ENCODE measurements around the gene FBXL13.
"Not testable (repeated sequence)": the region's sequence is repeated elsewhere in the genome, so short reads cannot be mapped to it uniquely, and the experiment has no call there.

The FBXL13 gene

DNA sequence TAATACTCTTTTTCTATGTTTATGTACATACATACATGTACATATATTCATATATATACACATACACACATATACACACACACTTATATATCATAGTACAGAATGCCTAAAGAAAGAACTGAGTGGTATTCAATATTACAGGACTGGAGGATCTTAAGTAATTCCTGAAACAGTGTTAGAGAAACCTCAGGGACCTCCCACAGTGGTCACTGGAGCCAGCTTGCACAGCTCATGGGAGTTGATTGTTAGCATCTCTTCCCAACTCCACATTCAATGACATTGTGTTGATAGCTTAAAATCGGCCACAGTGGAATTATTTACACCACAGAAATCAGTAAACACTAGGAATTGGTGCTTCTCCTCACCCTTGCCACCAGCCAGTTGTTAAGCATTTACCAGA, 155.8 kb downstream of the FBXL13 start:
- no peaks in the 10 kb centered on the region for H3K9me3 ChIP-seq (ENCODE audit: control insufficient read depth in 2 of 2, low read length in 2 of 2)
- H3K27me3 ChIP-seq (ENCODE audit: control insufficient read depth in 1 of 2, insufficient read depth in 2 of 2, low read length in 2 of 2) = no peaks in the 10 kb centered on the region
- no peaks in the 10 kb centered on the region for H3K36me3 ChIP-seq (ENCODE audit: control insufficient read depth in 2 of 2, insufficient read depth in 2 of 2, low read length in 2 of 2)
- no peaks in the 10 kb centered on the region for H3K4me1 ChIP-seq (ENCODE audit: control insufficient read depth, insufficient read depth, low read length)
- H3K27ac ChIP-seq (ENCODE audit: low read length) = no peak overlapping the region
- H3K4me3 ChIP-seq (ENCODE audit: low read length in 2 of 2) = no peak overlapping the region
- no peak overlapping the region for H3K9ac ChIP-seq (ENCODE audit: low read length in 2 of 2)

DNA sequence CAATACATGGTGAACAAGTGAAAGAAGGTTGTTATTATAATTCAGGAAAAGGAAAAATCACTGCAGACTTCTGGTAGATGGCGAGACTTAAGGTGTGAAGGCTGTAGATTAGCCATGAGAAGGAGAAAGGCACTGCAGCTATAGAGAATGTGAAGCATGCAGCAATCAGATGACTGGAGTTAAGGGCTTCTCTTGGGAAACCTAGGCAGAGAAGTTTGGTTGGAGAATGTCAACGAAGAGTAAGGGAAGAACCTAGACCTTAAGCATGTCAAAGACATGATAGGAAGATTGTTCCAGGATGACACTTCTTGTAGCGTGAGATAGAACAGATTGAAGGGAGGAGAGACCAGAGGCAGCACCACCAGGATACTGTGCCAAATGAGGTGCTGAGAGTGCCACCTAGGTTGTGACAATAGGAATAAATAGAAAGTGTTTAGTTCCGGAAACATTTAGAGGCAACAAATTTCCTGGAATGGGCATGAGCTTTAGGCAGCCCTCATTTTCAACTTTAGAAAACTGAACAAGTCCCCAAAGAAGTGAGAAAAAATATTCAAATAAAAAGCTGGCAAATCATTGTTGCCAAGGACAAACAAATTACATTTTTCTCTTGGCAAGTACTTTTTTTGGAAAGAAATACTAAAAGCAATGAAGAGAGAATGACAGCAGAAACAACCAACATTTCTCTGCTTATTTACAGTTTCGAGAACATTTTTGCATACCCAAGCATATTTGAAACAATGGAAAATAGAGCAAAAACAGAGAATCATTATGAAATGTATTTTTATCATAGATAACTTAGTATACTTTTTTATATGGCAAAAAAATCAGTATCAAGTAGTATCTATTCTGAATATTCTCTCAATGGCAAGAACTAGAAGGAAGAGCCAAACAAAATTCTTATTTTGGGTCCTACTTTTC, 156.9 kb downstream of the FBXL13 start:
- Histone ChIP-seq H3K27me3 (ENCODE audit: control insufficient read depth in 1 of 2, insufficient read depth in 2 of 2, low read length in 2 of 2) (no peaks in the 10 kb centered on the region), H3K27ac (ENCODE audit: low read length) (no peak overlapping the region), H3K9me3 (ENCODE audit: control insufficient read depth in 2 of 2, low read length in 2 of 2) (no peaks in the 10 kb centered on the region), H3K4me1 (ENCODE audit: control insufficient read depth, insufficient read depth, low read length) (peaks cover 1% of the 10 kb centered on the region), H3K36me3 (ENCODE audit: control insufficient read depth in 2 of 2, insufficient read depth in 2 of 2, low read length in 2 of 2) (no peaks in the 10 kb centered on the region), H3K4me3 (ENCODE audit: low read length in 2 of 2) (no peak overlapping the region), H3K9ac (ENCODE audit: low read length in 2 of 2) (no peak overlapping the region)

DNA sequence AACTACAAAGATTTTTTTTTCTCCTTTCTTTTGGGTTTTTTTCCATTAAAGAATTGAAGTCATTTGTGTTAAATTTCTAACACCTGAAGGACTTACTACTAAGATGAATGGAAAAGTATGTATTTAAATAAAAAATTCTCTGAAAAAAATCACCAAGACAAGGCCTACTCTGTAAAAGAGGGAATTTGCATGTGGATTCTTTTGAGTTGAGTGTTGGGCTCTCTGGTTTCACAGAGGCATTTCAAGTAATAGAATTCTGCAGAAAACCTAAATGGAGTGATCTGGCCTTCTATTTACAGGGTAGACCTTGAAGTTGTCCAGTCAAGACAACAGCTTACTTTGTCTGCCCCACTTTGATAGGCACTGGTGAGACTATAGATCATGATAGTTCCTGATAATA, 157.7 kb downstream of the FBXL13 start:
- Histone ChIP-seq H3K27me3 (ENCODE audit: control insufficient read depth in 1 of 2, insufficient read depth in 2 of 2, low read length in 2 of 2) (no peaks in the 10 kb centered on the region), H3K36me3 (ENCODE audit: control insufficient read depth in 2 of 2, insufficient read depth in 2 of 2, low read length in 2 of 2) (no peaks in the 10 kb centered on the region), H3K27ac (ENCODE audit: low read length) (no peak overlapping the region), H3K4me1 (ENCODE audit: control insufficient read depth, insufficient read depth, low read length) (peaks cover 3% of the 10 kb centered on the region), H3K9me3 (ENCODE audit: control insufficient read depth in 2 of 2, low read length in 2 of 2) (no peaks in the 10 kb centered on the region), H3K4me3 (ENCODE audit: low read length in 2 of 2) (no peak overlapping the region), H3K9ac (ENCODE audit: low read length in 2 of 2) (no peak overlapping the region)

DNA sequence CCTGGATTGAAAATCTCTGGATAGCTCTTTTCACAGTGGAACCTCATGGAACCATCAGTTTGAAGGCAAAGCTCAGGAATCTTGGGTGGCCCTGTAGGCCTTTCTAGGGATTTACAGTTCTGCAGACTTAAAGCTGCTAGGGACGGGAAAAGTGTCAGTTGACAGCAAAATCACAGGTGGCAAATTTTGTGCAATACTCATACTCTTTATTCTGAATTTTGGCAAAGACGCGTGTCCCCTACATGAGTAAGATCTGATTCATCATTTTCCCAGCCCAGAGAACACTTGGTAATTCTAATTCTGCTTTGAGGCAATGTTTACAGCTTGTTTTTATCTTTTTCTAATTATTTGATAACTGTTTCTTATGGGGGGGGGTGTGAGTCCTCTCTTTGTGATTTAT, 158.2 kb downstream of the FBXL13 start:
- peaks cover 3% of the 10 kb centered on the region for H3K4me1 ChIP-seq (ENCODE audit: control insufficient read depth, insufficient read depth, low read length)
- H3K9me3 ChIP-seq (ENCODE audit: control insufficient read depth in 2 of 2, low read length in 2 of 2) = no peaks in the 10 kb centered on the region
- H3K27ac ChIP-seq (ENCODE audit: low read length) = no peak overlapping the region
- H3K9ac ChIP-seq (ENCODE audit: low read length in 2 of 2) = no peak overlapping the region
- H3K27me3 ChIP-seq (ENCODE audit: control insufficient read depth in 1 of 2, insufficient read depth in 2 of 2, low read length in 2 of 2) = no peaks in the 10 kb centered on the region
- no peak overlapping the region for H3K4me3 ChIP-seq (ENCODE audit: low read length in 2 of 2)
- no peaks in the 10 kb centered on the region for H3K36me3 ChIP-seq (ENCODE audit: control insufficient read depth in 2 of 2, insufficient read depth in 2 of 2, low read length in 2 of 2)

DNA sequence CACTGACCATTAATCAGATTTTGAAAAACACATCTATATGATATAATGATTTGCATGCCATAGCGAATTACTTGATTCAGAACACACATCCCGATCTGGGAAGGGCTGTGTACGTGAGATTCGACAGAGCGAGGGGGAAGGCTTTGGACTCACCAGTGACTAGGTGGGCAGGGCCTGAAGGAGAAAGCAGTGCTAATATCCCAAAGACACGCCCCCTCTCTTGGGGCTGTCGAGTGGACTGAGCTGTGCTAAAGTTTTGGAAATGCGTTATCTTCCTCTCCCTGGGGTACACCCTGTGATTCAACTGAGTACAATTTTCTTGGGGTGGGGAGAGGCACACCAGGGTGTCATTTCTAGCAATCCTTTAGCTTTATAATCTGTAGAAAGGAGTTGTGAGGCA, 160.0 kb downstream of the FBXL13 start:
- Histone ChIP-seq H3K4me3 (ENCODE audit: low read length in 2 of 2) (peak overlapping the region in 1 of 2 donors; percentile 22), H3K36me3 (ENCODE audit: control insufficient read depth in 2 of 2, insufficient read depth in 2 of 2, low read length in 2 of 2) (no peaks in the 10 kb centered on the region), H3K4me1 (ENCODE audit: control insufficient read depth, insufficient read depth, low read length) (peaks cover 3% of the 10 kb centered on the region), H3K9ac (ENCODE audit: low read length in 2 of 2) (no peak overlapping the region), H3K27me3 (ENCODE audit: control insufficient read depth in 1 of 2, insufficient read depth in 2 of 2, low read length in 2 of 2) (no peaks in the 10 kb centered on the region), H3K9me3 (ENCODE audit: control insufficient read depth in 2 of 2, low read length in 2 of 2) (no peaks in the 10 kb centered on the region), H3K27ac (ENCODE audit: low read length) (no peak overlapping the region)

DNA sequence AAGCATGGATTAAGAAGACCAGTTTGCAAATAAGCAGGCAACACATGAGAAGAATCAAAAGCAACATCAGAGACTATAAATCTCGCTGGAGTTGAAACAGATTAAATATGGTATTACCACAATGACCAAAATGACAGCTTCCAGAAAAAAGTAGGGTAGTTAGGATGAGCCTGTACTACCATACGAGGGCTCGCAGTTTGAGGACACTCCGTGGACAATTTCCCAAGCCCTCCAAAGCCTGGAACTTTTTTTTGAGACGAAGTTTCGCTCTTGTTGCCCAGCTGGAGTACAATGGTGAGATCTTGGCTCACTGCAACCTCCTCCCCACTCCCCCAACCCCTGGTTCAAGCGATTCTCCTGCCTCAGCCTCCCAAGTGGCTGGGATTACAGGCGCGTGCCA, 160.8 kb downstream of the FBXL13 start:
- no peak overlapping the region for H3K9ac ChIP-seq (ENCODE audit: low read length in 2 of 2)
- no peak overlapping the region for H3K27ac ChIP-seq (ENCODE audit: low read length)
- no peaks in the 10 kb centered on the region for H3K36me3 ChIP-seq (ENCODE audit: control insufficient read depth in 2 of 2, insufficient read depth in 2 of 2, low read length in 2 of 2)
- H3K9me3 ChIP-seq (ENCODE audit: control insufficient read depth in 2 of 2, low read length in 2 of 2) = no peaks in the 10 kb centered on the region
- H3K4me1 ChIP-seq (ENCODE audit: control insufficient read depth, insufficient read depth, low read length) = peaks cover 3% of the 10 kb centered on the region
- H3K27me3 ChIP-seq (ENCODE audit: control insufficient read depth in 1 of 2, insufficient read depth in 2 of 2, low read length in 2 of 2) = no peaks in the 10 kb centered on the region
- H3K4me3 ChIP-seq (ENCODE audit: low read length in 2 of 2) = peak overlapping the region in 1 of 2 donors; percentile 30

DNA sequence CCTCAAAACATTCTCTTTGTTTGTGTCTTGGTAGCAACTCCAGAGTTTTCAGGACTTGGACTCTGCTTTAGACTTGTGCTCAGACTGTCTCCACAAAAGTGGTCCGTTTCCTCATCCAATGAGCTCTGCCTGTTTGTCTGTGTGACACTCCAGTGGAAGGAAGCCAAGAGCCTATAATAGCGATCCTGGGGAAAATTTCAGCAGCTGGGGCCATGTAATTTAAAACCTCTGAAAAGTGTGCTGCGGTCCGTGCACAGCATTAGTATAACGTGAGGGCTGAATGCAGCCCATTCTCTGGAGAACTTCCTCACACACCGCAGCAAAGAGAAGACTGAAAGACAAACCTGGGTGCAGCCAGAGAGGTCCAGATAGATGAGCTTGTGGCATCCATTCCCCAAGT, 161.9 kb downstream of the FBXL13 start, which contains the start of gene LRRC17:
LRRC17 (plus strand) TSS at position 259 of the 400 bp plus-strand sequence. CDS start 20,914 bp downstream, outside the sequence.
- H3K4me3 ChIP-seq (ENCODE audit: low read length in 2 of 2) = peak within 1 kb of the TSS in 1 of 2 donors; percentile 61
- H3K4me1 ChIP-seq (ENCODE audit: control insufficient read depth, insufficient read depth, low read length) = peaks cover 3% of the 10 kb centered on the region
- no peaks in the 10 kb centered on the region for H3K27me3 ChIP-seq (ENCODE audit: control insufficient read depth in 1 of 2, insufficient read depth in 2 of 2, low read length in 2 of 2)
- H3K9ac ChIP-seq (ENCODE audit: low read length in 2 of 2) = peak within 1 kb of the TSS in 1 of 2 donors; percentile 21
- no peak within 1 kb of the TSS for H3K27ac ChIP-seq (ENCODE audit: low read length)
- H3K9me3 ChIP-seq (ENCODE audit: control insufficient read depth in 2 of 2, low read length in 2 of 2) = no peaks in the 10 kb centered on the region
- H3K36me3 ChIP-seq (ENCODE audit: control insufficient read depth in 2 of 2, insufficient read depth in 2 of 2, low read length in 2 of 2) = no peaks in the 10 kb centered on the region

DNA sequence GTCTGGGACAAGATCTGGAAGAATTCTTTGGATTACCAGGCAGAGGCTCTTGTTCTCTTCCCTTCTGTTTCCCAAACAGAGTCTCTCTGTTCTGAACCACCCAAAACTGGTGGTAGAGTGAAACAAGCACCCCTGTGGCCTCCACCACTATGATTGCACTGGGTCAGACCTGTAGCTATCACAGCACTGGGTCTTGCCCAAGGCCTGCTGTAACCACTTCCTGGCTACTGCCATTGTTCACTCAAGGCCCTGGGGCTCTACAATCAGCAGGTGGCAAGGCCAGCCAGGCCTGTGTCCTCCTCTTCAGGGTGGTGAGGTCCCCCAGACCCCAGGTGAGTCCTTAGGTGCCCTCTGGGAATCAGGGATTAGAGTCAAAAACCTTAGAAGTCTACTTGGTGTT, 165.9 kb downstream of the FBXL13 start:
- Histone ChIP-seq H3K9me3 (ENCODE audit: control insufficient read depth in 2 of 2, low read length in 2 of 2) (no peaks in the 10 kb centered on the region), H3K27me3 (ENCODE audit: control insufficient read depth in 1 of 2, insufficient read depth in 2 of 2, low read length in 2 of 2) (no peaks in the 10 kb centered on the region), H3K27ac (ENCODE audit: low read length) (no peak overlapping the region), H3K4me3 (ENCODE audit: low read length in 2 of 2) (no peak overlapping the region), H3K4me1 (ENCODE audit: control insufficient read depth, insufficient read depth, low read length) (peaks cover 3% of the 10 kb centered on the region), H3K36me3 (ENCODE audit: control insufficient read depth in 2 of 2, insufficient read depth in 2 of 2, low read length in 2 of 2) (no peaks in the 10 kb centered on the region), H3K9ac (ENCODE audit: low read length in 2 of 2) (no peak overlapping the region)

DNA sequence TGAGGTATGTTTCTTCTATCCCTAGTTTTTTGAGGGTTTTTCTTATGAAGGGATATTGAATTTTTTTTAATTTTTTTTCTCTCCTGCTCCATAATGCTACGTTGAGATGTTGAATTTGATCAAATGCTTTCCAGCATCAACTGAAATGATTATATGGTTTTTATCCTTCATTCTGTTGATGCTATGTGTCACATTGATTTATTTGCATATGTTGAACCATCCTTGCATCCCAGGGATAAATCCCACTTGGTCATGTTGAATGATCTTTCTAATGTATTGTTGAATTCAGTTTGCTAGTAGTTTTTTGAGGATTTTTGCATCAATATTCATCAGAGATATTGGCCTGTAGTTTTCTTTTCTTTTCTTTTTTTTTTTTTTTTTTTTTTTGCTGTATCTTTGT, 171.0 kb downstream of the FBXL13 start:
- H3K36me3 ChIP-seq (ENCODE audit: control insufficient read depth in 2 of 2, insufficient read depth in 2 of 2, low read length in 2 of 2); H3K27me3 ChIP-seq (ENCODE audit: control insufficient read depth in 1 of 2, insufficient read depth in 2 of 2, low read length in 2 of 2); H3K4me1 ChIP-seq (ENCODE audit: control insufficient read depth, insufficient read depth, low read length); H3K27ac ChIP-seq (ENCODE audit: low read length); H3K4me3 ChIP-seq (ENCODE audit: low read length in 2 of 2); H3K9me3 ChIP-seq (ENCODE audit: control insufficient read depth in 2 of 2, low read length in 2 of 2); H3K9ac ChIP-seq (ENCODE audit: low read length in 2 of 2): not testable (repeated sequence)

DNA sequence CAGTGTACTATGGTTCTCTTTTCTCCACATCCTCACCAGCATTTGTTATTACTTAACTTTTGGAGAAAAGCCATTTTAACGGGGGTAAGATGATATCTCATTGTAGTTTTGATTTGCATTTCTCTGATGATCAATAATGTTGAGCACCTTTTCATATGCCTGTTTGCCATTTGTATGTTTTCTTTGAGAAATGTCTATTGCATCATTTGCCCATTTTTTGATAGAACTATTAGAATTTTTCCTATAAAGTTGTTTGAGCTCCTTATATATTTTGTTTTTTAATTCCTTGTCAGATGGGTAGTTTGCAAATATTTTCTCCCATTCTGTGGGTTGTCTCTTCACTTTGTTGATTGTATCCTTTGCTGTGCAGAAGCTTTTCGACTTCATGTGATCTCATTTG, 172.5 kb downstream of the FBXL13 start:
- H3K27me3 ChIP-seq (ENCODE audit: control insufficient read depth in 1 of 2, insufficient read depth in 2 of 2, low read length in 2 of 2) = not testable (repeated sequence)

DNA sequence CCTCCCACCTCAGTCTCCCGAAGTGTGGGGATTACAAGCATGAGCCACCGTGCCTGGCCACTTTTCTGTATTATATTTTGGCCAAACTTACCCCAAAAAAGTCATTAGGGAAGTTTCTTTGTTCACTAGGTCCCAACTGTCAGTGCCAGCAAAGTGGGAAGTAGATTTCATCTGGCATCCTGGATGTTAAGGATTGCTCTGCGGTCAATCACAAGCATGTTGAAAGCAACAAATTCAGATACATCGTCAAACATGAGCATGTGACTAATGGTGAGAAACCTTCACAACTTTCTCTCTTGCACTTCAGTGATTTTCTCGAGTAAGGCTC, 176.1 kb downstream of the FBXL13 start:
- H3K27ac ChIP-seq (ENCODE audit: low read length) = no peak overlapping the region
- H3K9me3 ChIP-seq (ENCODE audit: control insufficient read depth in 2 of 2, low read length in 2 of 2) = no peaks in the 10 kb centered on the region
- no peak overlapping the region for H3K4me3 ChIP-seq (ENCODE audit: low read length in 2 of 2)
- no peaks in the 10 kb centered on the region for H3K36me3 ChIP-seq (ENCODE audit: control insufficient read depth in 2 of 2, insufficient read depth in 2 of 2, low read length in 2 of 2)
- H3K9ac ChIP-seq (ENCODE audit: low read length in 2 of 2) = no peak overlapping the region
- no peaks in the 10 kb centered on the region for H3K27me3 ChIP-seq (ENCODE audit: control insufficient read depth in 1 of 2, insufficient read depth in 2 of 2, low read length in 2 of 2)
- H3K4me1 ChIP-seq (ENCODE audit: control insufficient read depth, insufficient read depth, low read length) = peaks cover 7% of the 10 kb centered on the region

More for the DNA sequence above, 172.5 kb downstream of the FBXL13 start:
- H3K9ac ChIP-seq (ENCODE audit: low read length in 2 of 2); H3K36me3 ChIP-seq (ENCODE audit: control insufficient read depth in 2 of 2, insufficient read depth in 2 of 2, low read length in 2 of 2); H3K4me1 ChIP-seq (ENCODE audit: control insufficient read depth, insufficient read depth, low read length); H3K27ac ChIP-seq (ENCODE audit: low read length); H3K4me3 ChIP-seq (ENCODE audit: low read length in 2 of 2); H3K9me3 ChIP-seq (ENCODE audit: control insufficient read depth in 2 of 2, low read length in 2 of 2): not testable (repeated sequence)
